Fibroblast of lung (primary cell): ENCODE data around the gene KBTBD13.

Experiments
- EZH2 ChIP-seq: IDR thresholded peaks from 2 replicates; pipeline ENCODE4 v1.5.1; 2012; ENCODE audit warnings: low read length, control low read depth, mild to moderate bottlenecking; ENCODE audit errors: missing control alignments
- TF ChIP-seq, protein P1 (sequence below), 2 donors: IDR thresholded peaks in 1 of 2; conservative IDR thresholded peaks in 1 of 2; 1 replicate in 1 of 2; 2 replicates in 1 of 2; pipeline ENCODE4 v1.5.1; 2011 to 2012; ENCODE audit warnings: low read length in 2 of 2, control low read depth in 1 of 2, inconsistent platforms in 1 of 2, low read depth in 1 of 2, mild to moderate bottlenecking in 1 of 2

DNA sequence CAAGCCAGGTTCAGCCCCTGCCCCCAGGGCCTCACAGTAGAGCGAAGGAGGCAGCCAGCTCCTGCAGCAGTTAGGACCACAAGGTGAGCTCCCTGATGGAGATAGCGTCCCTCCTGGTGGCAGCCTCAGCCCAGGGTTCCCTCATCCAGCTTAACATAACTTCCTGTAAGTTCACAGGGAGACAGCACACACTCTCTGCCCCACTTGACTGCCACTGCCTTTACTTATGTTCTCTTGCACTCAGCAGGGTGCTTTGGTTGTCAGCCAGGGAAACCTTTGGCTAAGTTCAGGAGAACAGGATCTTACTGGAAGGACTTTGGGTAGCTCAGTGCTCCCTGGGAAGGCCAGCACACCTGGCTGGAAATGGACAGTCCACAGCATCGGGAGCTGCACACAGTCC is 10.9 kb downstream of the KBTBD13 start:
- TF ChIP-seq, protein P1, sequence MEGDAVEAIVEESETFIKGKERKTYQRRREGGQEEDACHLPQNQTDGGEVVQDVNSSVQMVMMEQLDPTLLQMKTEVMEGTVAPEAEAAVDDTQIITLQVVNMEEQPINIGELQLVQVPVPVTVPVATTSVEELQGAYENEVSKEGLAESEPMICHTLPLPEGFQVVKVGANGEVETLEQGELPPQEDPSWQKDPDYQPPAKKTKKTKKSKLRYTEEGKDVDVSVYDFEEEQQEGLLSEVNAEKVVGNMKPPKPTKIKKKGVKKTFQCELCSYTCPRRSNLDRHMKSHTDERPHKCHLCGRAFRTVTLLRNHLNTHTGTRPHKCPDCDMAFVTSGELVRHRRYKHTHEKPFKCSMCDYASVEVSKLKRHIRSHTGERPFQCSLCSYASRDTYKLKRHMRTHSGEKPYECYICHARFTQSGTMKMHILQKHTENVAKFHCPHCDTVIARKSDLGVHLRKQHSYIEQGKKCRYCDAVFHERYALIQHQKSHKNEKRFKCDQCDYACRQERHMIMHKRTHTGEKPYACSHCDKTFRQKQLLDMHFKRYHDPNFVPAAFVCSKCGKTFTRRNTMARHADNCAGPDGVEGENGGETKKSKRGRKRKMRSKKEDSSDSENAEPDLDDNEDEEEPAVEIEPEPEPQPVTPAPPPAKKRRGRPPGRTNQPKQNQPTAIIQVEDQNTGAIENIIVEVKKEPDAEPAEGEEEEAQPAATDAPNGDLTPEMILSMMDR (conservative IDR thresholded peaks at IDR 0.05 in 1 of 2, IDR thresholded peaks at IDR 0.05 in 1 of 2; ENCODE audit: low read depth in 1 of 2, low read length in 2 of 2) = no peak
- no peak for TF ChIP-seq EZH2
